A549 (cell line): ENCODE measurements around the gene MERTK. TPM values are rescaled to one million over a fixed set of nuclear protein-coding genes. Genes with fewer than 3 reads are reported as not detected.

ENCODE experiments used
- ATAC-seq, 2 experiments: fragments of 200-7000 bp in 1 of 2; fragments of >200 bp in 1 of 2; cut with Nextera tagmentation in 1 of 2; cut with Tn5 transposase in 1 of 2; 3 replicates each; pipeline versions ENCODE4 v1.8.0 to v1.9.1; 2018 to 2020; ENCODE audit warnings: mild to moderate bottlenecking in 1 of 2, moderate library complexity in 1 of 2
- CTCF ChIA-PET: fragments of 300-600 bp; sonication (Branson Sonifier 250); formaldehyde crosslinking; extraction: SDS; loops from one replicate; lab custom pipeline; 2021; ENCODE audit warnings: antibody characterized with exemption, inconsistent platforms; lab: Yijun Ruan, JAX
- POLR2A ChIA-PET: fragments of 350-600 bp; formaldehyde crosslinking; extraction: SDS; loops from one replicate; lab custom pipeline; 2021; ENCODE audit warnings: antibody characterized with exemption, inconsistent platforms; lab: Yijun Ruan, JAX
- DNase-seq, 2 experiments: peaks; one replicate each; pipeline versions ENCODE4 v3.0.0 to v3.0.0-alpha.2; 2011 to 2016; ENCODE audit warnings: low read depth in 1 of 2, low spot score in 1 of 2
- FAIRE-seq: peaks from 2 replicates; lab custom pipeline; 2011; peaks lifted over from hg19 to GRCh38; lab: Jason Lieb, UNC
- H3K27ac ChIP-seq, 2 experiments: fragments of >200 bp; sonication (Bioruptor Twin); formaldehyde crosslinking; 3 replicates each; pipeline ENCODE4 v1.5.1; 2016 to 2017
- H3K4me1 ChIP-seq: fragments of >200 bp; sonication (Bioruptor Twin); formaldehyde crosslinking; 3 replicates; pipeline ENCODE4 v1.6.1; 2016
- H3K4me2 ChIP-seq: fragments of >200 bp; sonication (Bioruptor Twin); formaldehyde crosslinking; 3 replicates; pipeline ENCODE4 v1.6.1; 2016
- H3K4me3 ChIP-seq: fragments of >200 bp; sonication (Bioruptor Twin); formaldehyde crosslinking; 3 replicates; pipeline ENCODE4 v1.5.1; 2016
- H3K9me3 ChIP-seq: fragments of >200 bp; sonication (Bioruptor Twin); formaldehyde crosslinking; 3 replicates; pipeline ENCODE4 v1.6.1; 2016
- ATOH8 ChIP-seq: fragments of 250-450 bp; sonication (Bioruptor Pico); IDR thresholded peaks from 2 replicates; pipeline ENCODE4 v1.5.0; 2020; ENCODE audit warnings: low read depth, mild to moderate bottlenecking, moderate library complexity
- BHLHE40 ChIP-seq: IDR thresholded peaks from 2 replicates; pipeline ENCODE4 v1.6.1; 2012; ENCODE audit warnings: low read depth, low read length, inconsistent platforms
- CBX2 ChIP-seq: fragments of 200-600 bp; sonication (generic); IDR thresholded peaks from 2 replicates; pipeline ENCODE4 v1.6.1; 2016; ENCODE audit warnings: low read depth, mild to moderate bottlenecking, borderline replicate concordance
- CBX8 ChIP-seq: fragments of 200-600 bp; sonication (generic); IDR thresholded peaks from 2 replicates; pipeline ENCODE4 v1.6.1; 2016
- CEBPB ChIP-seq, 2 experiments: fragments of >200 bp in 1 of 2; sonication (Bioruptor Twin) in 1 of 2; formaldehyde crosslinking in 1 of 2; IDR thresholded peaks; 2 replicates each; pipeline ENCODE4 v1.6.1; 2012 to 2016
- CHD2 ChIP-seq: fragments of 150-350 bp; IDR thresholded peaks from 2 replicates; pipeline ENCODE4 v1.6.1; 2014; ENCODE audit warnings: low read length; ENCODE audit not compliant: partially characterized antibody
- E2F6 ChIP-seq: IDR thresholded peaks from 2 replicates; pipeline ENCODE4 v1.6.1; 2012; ENCODE audit warnings: low read depth, borderline replicate concordance
- EHMT2 ChIP-seq: fragments of 200-600 bp; sonication (generic); IDR thresholded peaks from 2 replicates; pipeline ENCODE4 v1.6.1; 2016; ENCODE audit warnings: antibody characterized with exemption, low read depth, mild to moderate bottlenecking, moderate library complexity
- ESRRA ChIP-seq: fragments of 150-350 bp; IDR thresholded peaks from 2 replicates; pipeline ENCODE4 v1.6.1; 2014; ENCODE audit warnings: mild to moderate bottlenecking, low read length, borderline replicate concordance
- FOSB ChIP-seq: fragments of 250-450 bp; sonication (Bioruptor Pico); IDR thresholded peaks from 2 replicates; pipeline ENCODE4 v1.5.0; 2020; ENCODE audit warnings: mild to moderate bottlenecking, moderate library complexity
- FOXS1 ChIP-seq: fragments of 250-450 bp; sonication (Bioruptor Pico); IDR thresholded peaks from 2 replicates; pipeline ENCODE4 v1.5.0; 2020; ENCODE audit warnings: mild to moderate bottlenecking, moderate library complexity
- GATA3 ChIP-seq: IDR thresholded peaks from 2 replicates; pipeline ENCODE4 v1.6.1; 2012; ENCODE audit warnings: borderline replicate concordance
- HMGXB4 ChIP-seq: fragments of 250-450 bp; sonication (Bioruptor Pico); IDR thresholded peaks from 2 replicates; pipeline ENCODE4 v1.5.0; 2021; ENCODE audit warnings: mild to moderate bottlenecking, moderate library complexity, borderline replicate concordance
- JUNB ChIP-seq: fragments of >200 bp; sonication (Bioruptor Twin); formaldehyde crosslinking; IDR thresholded peaks from 2 replicates; pipeline ENCODE4 v1.6.1; 2016
- KDM1A ChIP-seq: fragments of 200-600 bp; sonication (generic); IDR thresholded peaks from 2 replicates; pipeline ENCODE4 v1.6.1; 2016; ENCODE audit warnings: low read depth, mild to moderate bottlenecking
- MAX ChIP-seq: IDR thresholded peaks from 2 replicates; pipeline ENCODE4 v1.6.1; 2012
- MAZ ChIP-seq: fragments of 150-350 bp; IDR thresholded peaks from 2 replicates; pipeline ENCODE4 v1.6.1; 2014; ENCODE audit warnings: antibody characterized with exemption, low read depth, low read length, borderline replicate concordance
- MYC ChIP-seq: IDR thresholded peaks from 2 replicates; pipeline ENCODE4 v1.6.1; 2012; ENCODE audit warnings: mild to moderate bottlenecking, inconsistent platforms, low read length, improper control_type of control experiment, borderline replicate concordance
- NPAS2 ChIP-seq: fragments of 250-450 bp; sonication (Bioruptor Pico); IDR thresholded peaks from 2 replicates; pipeline ENCODE4 v1.8.0; 2022; ENCODE audit warnings: mild to moderate bottlenecking, moderate library complexity, borderline replicate concordance
- RFX5 ChIP-seq: fragments of 450-650 bp; IDR thresholded peaks from 2 replicates; pipeline ENCODE4 v1.7.1; 2014; ENCODE audit warnings: antibody characterized with exemption, mild to moderate bottlenecking, moderate library complexity
- SMC3 ChIP-seq: fragments of >200 bp; sonication (Bioruptor Twin); formaldehyde crosslinking; IDR thresholded peaks from 3 replicates; pipeline ENCODE4 v1.6.1; 2018; ENCODE audit warnings: inconsistent platforms
- USF2 ChIP-seq: fragments of 450-650 bp; IDR thresholded peaks from 2 replicates; pipeline ENCODE4 v1.6.1; 2014; ENCODE audit warnings: antibody characterized with exemption
- ZC3H11A ChIP-seq: fragments of 450-650 bp; IDR thresholded peaks from 2 replicates; pipeline ENCODE4 v1.6.1; 2014; ENCODE audit warnings: antibody characterized with exemption, mild to moderate bottlenecking
- WGBS: methylation state at CpG from one replicate; pipeline ENCODE4 v1.1.6; 2017; ENCODE audit errors: missing lambda C conversion rate; 5-methylcytosine and 5-hydroxymethylcytosine counted together
- polyA plus RNA-seq, 4 experiments: library from polyadenylated mRNA; depleted of rRNA in 3 of 4; stranded (reverse); fragments of >200 nt; fragmentation: RNase III in 1 of 4; extraction: RNeasy Plus Mini Kit Qiagen cat#74134 plus additional on column Dnase treatment in 1 of 4; gene quantifications; 2 replicates in 3 of 4; 3 replicates in 1 of 4; pipeline ENCODE4 v1.2.3, GENCODE V29; 2011 to 2017

The MERTK gene
- polyA plus RNA-seq, 2 of the 4 experiments (the other 2 are of a cell fraction), result 1.4 to 4.0 TPM

- CTCF ChIA-PET, result interaction anchor here (0.7 kb wide), 1 partner anchor 19 kb away, joined by 3 read pairs; no protein-coding TSS in a partner anchor
- TF ChIP-seq CBX8, result no peak
- no peak for TF ChIP-seq CEBPB (IDR thresholded peaks at IDR 0.05)
- no peak for TF ChIP-seq FOSB (CRISPR knock-in tag)
- no peak for TF ChIP-seq CBX2
- no peak for TF ChIP-seq FOXS1 (CRISPR knock-in tag)
- TF ChIP-seq E2F6, result no peak
- no peak for TF ChIP-seq RFX5
- TF ChIP-seq JUNB, result no peak
- no peak for TF ChIP-seq GATA3
- TF ChIP-seq MYC, result no peak
- no peak for TF ChIP-seq EHMT2
- no peak for TF ChIP-seq HMGXB4
- TF ChIP-seq BHLHE40, result no peak
- TF ChIP-seq SMC3, result no peak
These were observed 85.8 kb downstream of the MERTK start for GRCh38 chr2:111984213-111984604.

GRCh38 chr2:111985514-111985913 is 87.1 kb downstream of the MERTK start:
- ChIA-PET POLR2A (no interaction called here), CTCF (interaction anchor here (0.7 to 1.6 kb wide), 3 partner anchors 9 to 86 kb away, joined by 3 to 5 read pairs (median 3); no protein-coding TSS in a partner anchor)
- Histone ChIP-seq H3K27ac (no peak overlapping the region), H3K4me1 (no peaks in the 10 kb centered on the region), H3K9me3 (no peaks in the 10 kb centered on the region), H3K4me3 (no peak overlapping the region), H3K4me2 (no peak overlapping the region)
- TF ChIP-seq CEBPB (IDR thresholded peaks at IDR 0.05) (no peak), KDM1A (no peak), MAX (no peak), NPAS2 (CRISPR knock-in tag) (no peak), ESRRA (no peak), CHD2 (no peak), ATOH8 (no peak), CBX8 (no peak), ZC3H11A (no peak), USF2 (no peak), MAZ (no peak)
- no peak for FAIRE-seq
- ATAC-seq, result no peak
- 50% methylated on average over 4 of the region's 4 CpGs for WGBS
- DNase-seq, result no peak

More at GRCh38 chr2:111984213-111984604, 85.8 kb downstream of the MERTK start:
- no peak overlapping the region for H3K4me2 ChIP-seq
- H3K4me3 ChIP-seq, result no peak overlapping the region
- ATAC-seq, result no peak
- no peak for FAIRE-seq
- H3K4me1 ChIP-seq, result no peaks in the 10 kb centered on the region
- POLR2A ChIA-PET, result no interaction called here
- DNase-seq, result no peak
- no peak overlapping the region for H3K27ac ChIP-seq
- WGBS, result 75% methylated on average over 4 of the region's 4 CpGs
- H3K9me3 ChIP-seq, result no peaks in the 10 kb centered on the region
